ENCODE measurements around the gene KBTBD2. TPM values are rescaled to one million over a fixed set of nuclear protein-coding genes. Genes with fewer than 3 reads are reported as not detected.

The KBTBD2 gene
- polyA plus RNA-seq, 1 donor from 2014 or later = 70.1 TPM

DNA sequence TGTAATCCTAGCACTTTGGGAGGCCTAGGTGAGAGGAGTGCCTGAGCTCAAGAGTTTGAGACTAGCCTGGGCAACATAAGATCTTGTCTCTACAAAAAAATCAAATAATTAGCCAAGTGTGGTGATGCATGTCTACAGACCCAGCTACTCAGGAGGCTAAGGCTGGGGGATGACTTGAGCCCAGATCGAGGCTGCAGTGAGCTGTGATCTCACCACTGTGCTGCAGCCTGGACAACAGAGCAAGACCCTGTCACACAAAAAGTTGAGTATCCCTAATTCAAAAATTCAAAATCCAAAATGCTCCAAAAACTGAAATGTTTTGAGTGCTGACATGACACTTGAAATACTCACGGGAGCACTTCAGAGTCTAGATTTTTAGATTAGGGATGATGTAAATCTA is 19.1 kb downstream of the KBTBD2 start:
- H3K9ac ChIP-seq (ENCODE audit: low read length) = no peak overlapping the region
- no peaks in the 10 kb centered on the region for H3K9me3 ChIP-seq (ENCODE audit: low read length)
- no peaks in the 10 kb centered on the region for H3F3A ChIP-seq (ENCODE audit: insufficient read depth, low read length, poor library complexity, severe bottlenecking)
- no peaks in the 10 kb centered on the region for H3K27me3 ChIP-seq (ENCODE audit: insufficient read depth, low read depth, low read length)
- H3K9me2 ChIP-seq (ENCODE audit: insufficient read depth, low read length) = no peaks in the 10 kb centered on the region
- H3K27ac ChIP-seq (ENCODE audit: low read length) = no peak overlapping the region
- H2AFZ ChIP-seq (ENCODE audit: low read depth, low read length) = no peak overlapping the region
- peaks cover 15% of the 10 kb centered on the region for H3K79me2 ChIP-seq (replicated peaks; ENCODE audit: insufficient read depth, low read length)
- H3K4me2 ChIP-seq (ENCODE audit: low read length) = no peak overlapping the region
- no peaks in the 10 kb centered on the region for H4K20me1 ChIP-seq (ENCODE audit: insufficient read depth)
- TF ChIP-seq, protein P1, sequence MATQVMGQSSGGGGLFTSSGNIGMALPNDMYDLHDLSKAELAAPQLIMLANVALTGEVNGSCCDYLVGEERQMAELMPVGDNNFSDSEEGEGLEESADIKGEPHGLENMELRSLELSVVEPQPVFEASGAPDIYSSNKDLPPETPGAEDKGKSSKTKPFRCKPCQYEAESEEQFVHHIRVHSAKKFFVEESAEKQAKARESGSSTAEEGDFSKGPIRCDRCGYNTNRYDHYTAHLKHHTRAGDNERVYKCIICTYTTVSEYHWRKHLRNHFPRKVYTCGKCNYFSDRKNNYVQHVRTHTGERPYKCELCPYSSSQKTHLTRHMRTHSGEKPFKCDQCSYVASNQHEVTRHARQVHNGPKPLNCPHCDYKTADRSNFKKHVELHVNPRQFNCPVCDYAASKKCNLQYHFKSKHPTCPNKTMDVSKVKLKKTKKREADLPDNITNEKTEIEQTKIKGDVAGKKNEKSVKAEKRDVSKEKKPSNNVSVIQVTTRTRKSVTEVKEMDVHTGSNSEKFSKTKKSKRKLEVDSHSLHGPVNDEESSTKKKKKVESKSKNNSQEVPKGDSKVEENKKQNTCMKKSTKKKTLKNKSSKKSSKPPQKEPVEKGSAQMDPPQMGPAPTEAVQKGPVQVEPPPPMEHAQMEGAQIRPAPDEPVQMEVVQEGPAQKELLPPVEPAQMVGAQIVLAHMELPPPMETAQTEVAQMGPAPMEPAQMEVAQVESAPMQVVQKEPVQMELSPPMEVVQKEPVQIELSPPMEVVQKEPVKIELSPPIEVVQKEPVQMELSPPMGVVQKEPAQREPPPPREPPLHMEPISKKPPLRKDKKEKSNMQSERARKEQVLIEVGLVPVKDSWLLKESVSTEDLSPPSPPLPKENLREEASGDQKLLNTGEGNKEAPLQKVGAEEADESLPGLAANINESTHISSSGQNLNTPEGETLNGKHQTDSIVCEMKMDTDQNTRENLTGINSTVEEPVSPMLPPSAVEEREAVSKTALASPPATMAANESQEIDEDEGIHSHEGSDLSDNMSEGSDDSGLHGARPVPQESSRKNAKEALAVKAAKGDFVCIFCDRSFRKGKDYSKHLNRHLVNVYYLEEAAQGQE (IDR thresholded peaks at IDR 0.05; ENCODE audit: borderline replicate concordance) = no peak
- TF ChIP-seq RAD21 (conservative IDR thresholded peaks at IDR 0.05) (no peak), MXI1 (conservative IDR thresholded peaks at IDR 0.05; ENCODE audit: poor library complexity, severe bottlenecking) (no peak)
- H3K36me3 ChIP-seq (ENCODE audit: insufficient read depth, low read length) = peaks cover 15% of the 10 kb centered on the region
- H3K4me3 ChIP-seq (ENCODE audit: low read length) = no peak overlapping the region

DNA sequence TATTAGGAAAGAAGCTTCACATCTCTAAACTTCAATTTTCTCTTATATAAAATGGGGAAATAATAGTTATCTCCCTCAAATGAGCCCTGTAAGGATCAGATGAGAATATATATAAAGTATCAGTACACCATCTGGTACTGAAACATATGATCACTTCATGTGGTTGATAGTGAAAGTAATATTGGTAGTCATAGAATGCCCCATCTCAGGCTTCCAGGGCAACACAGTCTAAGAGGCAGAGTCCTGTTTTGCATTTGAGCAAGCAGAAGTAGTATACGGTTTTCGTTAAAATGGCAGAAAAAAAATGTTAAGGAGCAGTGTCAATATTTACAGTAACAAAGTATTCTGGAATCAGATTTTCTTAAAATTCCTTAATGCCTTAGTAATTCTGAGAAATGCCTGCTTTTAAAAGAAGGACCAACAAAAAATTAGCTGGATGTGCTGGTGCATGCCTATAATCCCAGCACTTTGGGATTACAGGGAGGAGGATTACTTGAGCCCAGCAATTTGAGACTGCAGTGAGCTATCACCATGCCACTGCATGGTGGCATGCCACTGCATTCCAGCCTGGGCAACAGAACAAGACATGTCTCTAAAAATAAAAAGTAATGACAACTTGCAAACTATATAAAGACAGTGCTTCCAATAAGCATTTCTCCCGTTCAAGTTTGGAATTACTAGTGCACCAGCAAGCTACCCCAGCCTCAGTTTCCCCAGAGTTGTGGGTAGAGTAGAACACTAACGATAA is 19.8 kb downstream of the KBTBD2 start:
- Histone ChIP-seq H3K27me3 (ENCODE audit: insufficient read depth, low read depth, low read length) (no peaks in the 10 kb centered on the region), H3K27ac (ENCODE audit: low read length) (no peak overlapping the region), H3K36me3 (ENCODE audit: insufficient read depth, low read length) (peaks cover 15% of the 10 kb centered on the region), H4K20me1 (ENCODE audit: insufficient read depth) (no peaks in the 10 kb centered on the region), H3K9me3 (ENCODE audit: low read length) (no peaks in the 10 kb centered on the region), H3K4me3 (ENCODE audit: low read length) (no peak overlapping the region), H2AFZ (ENCODE audit: low read depth, low read length) (no peak overlapping the region), H3K79me2 (replicated peaks; ENCODE audit: insufficient read depth, low read length) (peaks cover 15% of the 10 kb centered on the region), H3K9ac (ENCODE audit: low read length) (no peak overlapping the region), H3F3A (ENCODE audit: insufficient read depth, low read length, poor library complexity, severe bottlenecking) (no peaks in the 10 kb centered on the region), H3K9me2 (ENCODE audit: insufficient read depth, low read length) (no peaks in the 10 kb centered on the region), H3K4me2 (ENCODE audit: low read length) (no peak overlapping the region)
- TF ChIP-seq TAF1 (IDR thresholded peaks at IDR 0.05; ENCODE audit: low read depth) (no peak), EZH2 (IDR thresholded peaks at IDR 0.05; ENCODE audit: borderline replicate concordance, insufficient read depth, low read length, poor library complexity, severe bottlenecking) (no peak), SMC3 (conservative IDR thresholded peaks at IDR 0.05; ENCODE audit: poor library complexity) (no peak), EP300 (conservative IDR thresholded peaks at IDR 0.05; ENCODE audit: poor library complexity, severe bottlenecking) (no peak), MXI1 (conservative IDR thresholded peaks at IDR 0.05; ENCODE audit: poor library complexity, severe bottlenecking) (no peak), POLR2AphosphoS5 (IDR thresholded peaks at IDR 0.05) (no peak), RAD21 (conservative IDR thresholded peaks at IDR 0.05) (no peak)
- TF ChIP-seq, protein P1 (IDR thresholded peaks at IDR 0.05; ENCODE audit: borderline replicate concordance) = no peak
- TF ChIP-seq, protein P2, sequence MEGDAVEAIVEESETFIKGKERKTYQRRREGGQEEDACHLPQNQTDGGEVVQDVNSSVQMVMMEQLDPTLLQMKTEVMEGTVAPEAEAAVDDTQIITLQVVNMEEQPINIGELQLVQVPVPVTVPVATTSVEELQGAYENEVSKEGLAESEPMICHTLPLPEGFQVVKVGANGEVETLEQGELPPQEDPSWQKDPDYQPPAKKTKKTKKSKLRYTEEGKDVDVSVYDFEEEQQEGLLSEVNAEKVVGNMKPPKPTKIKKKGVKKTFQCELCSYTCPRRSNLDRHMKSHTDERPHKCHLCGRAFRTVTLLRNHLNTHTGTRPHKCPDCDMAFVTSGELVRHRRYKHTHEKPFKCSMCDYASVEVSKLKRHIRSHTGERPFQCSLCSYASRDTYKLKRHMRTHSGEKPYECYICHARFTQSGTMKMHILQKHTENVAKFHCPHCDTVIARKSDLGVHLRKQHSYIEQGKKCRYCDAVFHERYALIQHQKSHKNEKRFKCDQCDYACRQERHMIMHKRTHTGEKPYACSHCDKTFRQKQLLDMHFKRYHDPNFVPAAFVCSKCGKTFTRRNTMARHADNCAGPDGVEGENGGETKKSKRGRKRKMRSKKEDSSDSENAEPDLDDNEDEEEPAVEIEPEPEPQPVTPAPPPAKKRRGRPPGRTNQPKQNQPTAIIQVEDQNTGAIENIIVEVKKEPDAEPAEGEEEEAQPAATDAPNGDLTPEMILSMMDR (IDR thresholded peaks at IDR 0.05; ENCODE audit: poor library complexity, severe bottlenecking) = no peak
